Measurements from ENCODE around the gene ANO9.
A peak's percentile ranks its signal among the peaks of the same experiment; 100 is the strongest.

ANO9 gene

GRCh38 chr11:441418-442274, at the start of gene ANO9:
ANO9 (minus strand) TSS chr11:442011; CDS start chr11:441926, 85 bp downstream.
- TF ChIP-seq CTCF (IDR thresholded peaks at IDR 0.05; ENCODE audit: borderline replicate concordance, insufficient read depth, low read depth, low read length), result no peak
- H3K4me3 ChIP-seq (ENCODE audit: low read depth, low read length), result peak within 1 kb of the TSS; percentile 57

- no peak overlapping the region for H3K4me3 ChIP-seq (ENCODE audit: low read depth, low read length)
- TF ChIP-seq CTCF (IDR thresholded peaks at IDR 0.05; ENCODE audit: borderline replicate concordance, insufficient read depth, low read depth, low read length), result no peak
Observed at GRCh38 chr11:491358-491757, 49.5 kb upstream of the ANO9 start.

GRCh38 chr11:490930-491260, 49.1 kb upstream of the ANO9 start:
- no peak for TF ChIP-seq CTCF (IDR thresholded peaks at IDR 0.05; ENCODE audit: borderline replicate concordance, insufficient read depth, low read depth, low read length)
- no peak overlapping the region for H3K4me3 ChIP-seq (ENCODE audit: low read depth, low read length)

GRCh38 chr11:490186-490929, 48.5 kb upstream of the ANO9 start:
- no peak overlapping the region for H3K4me3 ChIP-seq (ENCODE audit: low read depth, low read length)
- TF ChIP-seq CTCF (IDR thresholded peaks at IDR 0.05; ENCODE audit: borderline replicate concordance, insufficient read depth, low read depth, low read length), result no peak

GRCh38 chr11:489610-490185, 47.9 kb upstream of the ANO9 start:
- H3K4me3 ChIP-seq (ENCODE audit: low read depth, low read length), result no peak overlapping the region

GRCh38 chr11:488992-489391, 47.2 kb upstream of the ANO9 start:
- H3K4me3 ChIP-seq (ENCODE audit: low read depth, low read length), result no peak overlapping the region
- no peak for TF ChIP-seq CTCF (IDR thresholded peaks at IDR 0.05; ENCODE audit: borderline replicate concordance, insufficient read depth, low read depth, low read length)

More at GRCh38 chr11:489610-490185, 47.9 kb upstream of the ANO9 start:
- TF ChIP-seq CTCF (IDR thresholded peaks at IDR 0.05; ENCODE audit: borderline replicate concordance, insufficient read depth, low read depth, low read length), result no peak

Measured in GM12875 (cell line).